ENCODE data around the gene JSRP1.
"Not testable (repeated sequence)": the region's sequence is repeated elsewhere in the genome, so short reads cannot be mapped to it uniquely, and the experiment has no call there.

JSRP1 gene

GRCh38 chr19:2282062-2282861, 26.0 kb upstream of the JSRP1 start, which contains the start of gene PEAK3:
Gene PEAK3, minus strand, starts transcription at chr19:2282175. Its CDS starts 1,244 bp downstream, at chr19:2280931.
- DNase-seq: no peak

GRCh38 chr19:2281265-2282061, 25.2 kb upstream of the JSRP1 start:
- not testable (repeated sequence) for DNase-seq

GRCh38 chr19:2280633-2281264, 24.5 kb upstream of the JSRP1 start:
- DNase-seq: no peak

GRCh38 chr19:2278459-2279158, 22.4 kb upstream of the JSRP1 start:
- no peak for DNase-seq

- no peak for DNase-seq
Measured at GRCh38 chr19:2277138-2277537, 20.9 kb upstream of the JSRP1 start.

- no peak for DNase-seq
Measured at GRCh38 chr19:2276429-2276986, 20.3 kb upstream of the JSRP1 start.

- DNase-seq: no peak
Measured at GRCh38 chr19:2275588-2276428, 19.6 kb upstream of the JSRP1 start.

- DNase-seq: peak; percentile 41
Measured at GRCh38 chr19:2274931-2275535, 18.8 kb upstream of the JSRP1 start.

- no peak for DNase-seq
Measured at GRCh38 chr19:2274185-2274711, 18.0 kb upstream of the JSRP1 start.

GRCh38 chr19:2273356-2274184, 17.4 kb upstream of the JSRP1 start:
- peak; percentile 72 for DNase-seq

- DNase-seq: no peak
Measured at GRCh38 chr19:2271234-2272103, 15.3 kb upstream of the JSRP1 start.

GRCh38 chr19:2270423-2271233, 14.4 kb upstream of the JSRP1 start:
- peak; percentile 79 for DNase-seq

GRCh38 chr19:2270157-2270422, 13.9 kb upstream of the JSRP1 start:
- DNase-seq: peak; percentile 53

GRCh38 chr19:2269244-2270156, 13.3 kb upstream of the JSRP1 start:
- peak; percentile 99 for DNase-seq

- DNase-seq: no peak
Measured at GRCh38 chr19:2268861-2269243, 12.6 kb upstream of the JSRP1 start.

- no peak for DNase-seq
Measured at GRCh38 chr19:2268480-2268830, 12.2 kb upstream of the JSRP1 start.
